Kidney (tissue), 14 donors: ENCODE measurements around the gene TREM1. TPM values are rescaled to one million over a fixed set of nuclear protein-coding genes. Genes with fewer than 3 reads are reported as not detected.

ENCODE experiments used
- DNase-seq, 5 donors: peaks; one replicate each; pipeline ENCODE4 v3.0.0-alpha.2; 2013 to 2020
- FAIRE-seq: peaks from 2 replicates; lab custom pipeline; 2012; peaks lifted over from hg19 to GRCh38; lab: Jason Lieb, UNC
- H3K27ac ChIP-seq, 2 donors: one replicate each; pipeline ENCODE4 v1.7.0; 2013; ENCODE audit warnings: low read depth in 2 of 2, low read length in 2 of 2, inconsistent platforms in 1 of 2
- H3K27me3 ChIP-seq: one replicate; pipeline ENCODE4 v1.7.1; 2013; ENCODE audit warnings: low read length, inconsistent platforms; ENCODE audit not compliant: control insufficient read depth, insufficient read depth
- H3K36me3 ChIP-seq, 3 donors: one replicate each; pipeline versions ENCODE4 v1.7.0 to v1.7.1; 2013; ENCODE audit warnings: low read length in 3 of 3, control low read depth in 1 of 3, inconsistent platforms in 1 of 3; ENCODE audit not compliant: insufficient read depth in 3 of 3, control insufficient read depth in 2 of 3
- H3K4me1 ChIP-seq, 3 donors: one replicate each; pipeline versions ENCODE4 v1.7.0 to v1.7.1; 2013; ENCODE audit warnings: low read length in 3 of 3, inconsistent platforms in 1 of 3, low read depth in 1 of 3; ENCODE audit not compliant: control insufficient read depth in 2 of 3, insufficient read depth in 2 of 3
- H3K4me3 ChIP-seq, 3 donors: one replicate each; pipeline versions ENCODE4 v1.7.0 to v1.8.1; 2013; ENCODE audit warnings: low read length in 3 of 3, control low read depth in 1 of 3, inconsistent platforms in 1 of 3
- H3K9ac ChIP-seq, 3 donors: one replicate each; pipeline versions ENCODE4 v1.7.0 to v1.7.1; 2013; ENCODE audit warnings: low read length in 3 of 3, control low read depth in 1 of 3, inconsistent platforms in 1 of 3
- H3K9me3 ChIP-seq, 3 donors: one replicate each; pipeline versions ENCODE4 v1.7.0 to v1.7.1; 2013; ENCODE audit warnings: low read length in 3 of 3, control low read depth in 1 of 3, inconsistent platforms in 1 of 3; ENCODE audit not compliant: control insufficient read depth in 2 of 3, insufficient read depth in 1 of 3
- intact Hi-C: fragments of 100-400 bp; cut with DNase I; formaldehyde crosslinking; loops from one replicate; pipeline ENCODE4 v1.11.1; 2022
- polyA plus RNA-seq: library from polyadenylated mRNA; stranded (reverse); fragments of 350-450 nt; fragmentation: Illumina TruSeq; extraction: RNeasy Lipid Tissue Mini Kit (QIAGEN cat#74804); gene quantifications from one replicate; pipeline ENCODE4 v1.2.3, GENCODE V29; 2014; ENCODE audit warnings: low read depth, low replicate concordance; ENCODE audit not compliant: insufficient read depth
- total RNA-seq: library from RNA; stranded (reverse); fragmentation: NEBNext Ultra II Directional; extraction: Animal tissue kit (Norgen Biotek cat#: 25700); gene quantifications from one replicate; pipeline ENCODE4 v1.2.1, GENCODE V29; 2021
- TF ChIP-seq, protein P1 (sequence below): IDR thresholded peaks from 3 replicates; pipeline ENCODE4 v1.5.1; 2012; ENCODE audit warnings: mild to moderate bottlenecking, moderate library complexity, borderline replicate concordance; ENCODE audit not compliant: insufficient read depth; ENCODE audit errors: extremely low read depth
- donor health status: control.
- donor health status: control.
- donor health status: control.
- donor health status: control.
- donor health status: control.
- donor health status: DM: yes; HTN: yes; CAD: no.
- donor health status: Normal renal cell carcinoma (clear cell type).

TREM1 gene
- total and polyA plus RNA-seq, 2 donors from 2014 or later, result 1.4 TPM; not detected in 1

- Histone ChIP-seq H3K9me3 (no peaks in the 10 kb centered on the region), H3K4me3 (no peak overlapping the region), H3K36me3 (no peaks in the 10 kb centered on the region), H3K4me1 (no peaks in the 10 kb centered on the region), H3K27me3 (no peaks in the 10 kb centered on the region), H3K27ac (no peak overlapping the region), H3K9ac (no peak overlapping the region)
- TF ChIP-seq, protein P1, sequence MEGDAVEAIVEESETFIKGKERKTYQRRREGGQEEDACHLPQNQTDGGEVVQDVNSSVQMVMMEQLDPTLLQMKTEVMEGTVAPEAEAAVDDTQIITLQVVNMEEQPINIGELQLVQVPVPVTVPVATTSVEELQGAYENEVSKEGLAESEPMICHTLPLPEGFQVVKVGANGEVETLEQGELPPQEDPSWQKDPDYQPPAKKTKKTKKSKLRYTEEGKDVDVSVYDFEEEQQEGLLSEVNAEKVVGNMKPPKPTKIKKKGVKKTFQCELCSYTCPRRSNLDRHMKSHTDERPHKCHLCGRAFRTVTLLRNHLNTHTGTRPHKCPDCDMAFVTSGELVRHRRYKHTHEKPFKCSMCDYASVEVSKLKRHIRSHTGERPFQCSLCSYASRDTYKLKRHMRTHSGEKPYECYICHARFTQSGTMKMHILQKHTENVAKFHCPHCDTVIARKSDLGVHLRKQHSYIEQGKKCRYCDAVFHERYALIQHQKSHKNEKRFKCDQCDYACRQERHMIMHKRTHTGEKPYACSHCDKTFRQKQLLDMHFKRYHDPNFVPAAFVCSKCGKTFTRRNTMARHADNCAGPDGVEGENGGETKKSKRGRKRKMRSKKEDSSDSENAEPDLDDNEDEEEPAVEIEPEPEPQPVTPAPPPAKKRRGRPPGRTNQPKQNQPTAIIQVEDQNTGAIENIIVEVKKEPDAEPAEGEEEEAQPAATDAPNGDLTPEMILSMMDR, result no peak
- FAIRE-seq (no peak), DNase-seq (no peak)
- intact Hi-C loops, result no loop called here
Observed at GRCh38 chr6:41228616-41229015, 57.9 kb downstream of the TREM1 start.

- no peak within 1 kb of the TSS for H3K9ac ChIP-seq
- H3K36me3 ChIP-seq, result no peaks in the 10 kb centered on the region
- H3K27me3 ChIP-seq, result no peaks in the 10 kb centered on the region
- no peaks in the 10 kb centered on the region for H3K4me1 ChIP-seq
- no peak within 1 kb of the TSS for H3K27ac ChIP-seq
- DNase-seq (no peak), FAIRE-seq (no peak)
- no peak within 1 kb of the TSS for H3K4me3 ChIP-seq
- intact Hi-C loops, result no loop called here
- TF ChIP-seq, protein P1, result no peak
- H3K9me3 ChIP-seq, result no peaks in the 10 kb centered on the region
Observed at GRCh38 chr6:41228096-41228495, 58.4 kb downstream of the TREM1 start, which contains the start of gene TREML4. Gene TREML4 (plus strand): TSS chr6:41228349. CDS start chr6:41228428, 79 bp downstream.

GRCh38 chr6:41226752-41227151 is 59.7 kb downstream of the TREM1 start:
- FAIRE-seq (no peak), DNase-seq (peak in 3 of 5 donors; percentile 68 to 78 (median 77))
- TF ChIP-seq, protein P1, result no peak
- Histone ChIP-seq H3K9me3 (no peaks in the 10 kb centered on the region), H3K36me3 (no peaks in the 10 kb centered on the region), H3K27me3 (no peaks in the 10 kb centered on the region), H3K4me3 (no peak overlapping the region), H3K27ac (no peak overlapping the region), H3K9ac (no peak overlapping the region), H3K4me1 (no peaks in the 10 kb centered on the region)
- intact Hi-C loops, result no loop called here

DNA sequence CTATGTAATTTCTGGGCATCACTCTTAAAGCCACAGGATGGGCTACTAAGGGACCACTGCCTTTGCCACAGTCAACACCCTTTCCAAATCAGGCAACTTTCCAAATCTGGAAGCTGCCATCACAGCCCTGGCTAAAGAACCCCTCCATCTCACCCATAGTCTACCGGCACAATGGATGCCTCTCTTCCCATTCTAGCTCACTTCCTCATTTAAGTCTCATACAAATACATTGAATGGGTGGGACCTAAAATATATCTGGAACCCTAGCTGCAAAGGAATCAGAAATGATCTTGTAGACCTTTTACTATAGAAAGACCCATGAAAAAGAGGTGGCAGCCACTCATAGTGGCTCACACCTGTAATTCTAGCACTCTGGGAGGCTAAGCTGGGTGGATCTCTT is 61.7 kb downstream of the TREM1 start:
- intact Hi-C loops, result no loop called here
- no peaks in the 10 kb centered on the region for H3K36me3 ChIP-seq
- no peaks in the 10 kb centered on the region for H3K4me1 ChIP-seq
- no peak overlapping the region for H3K27ac ChIP-seq
- H3K27me3 ChIP-seq, result no peaks in the 10 kb centered on the region
- no peak for FAIRE-seq
- H3K4me3 ChIP-seq, result no peak overlapping the region
- no peak for DNase-seq
- no peak overlapping the region for H3K9ac ChIP-seq
- peaks cover 0 to 9% (median 3%) of the 10 kb centered on the region in 3 donors for H3K9me3 ChIP-seq
- TF ChIP-seq, protein P1, result no peak
